ENCODE measurements around the gene LRRTM4.
"Not testable (repeated sequence)": the region's sequence is repeated elsewhere in the genome, so short reads cannot be mapped to it uniquely, and the experiment has no call there.

- not testable (repeated sequence) for TF ChIP-seq CTCF, POLR2A (IDR thresholded peaks at IDR 0.05)
These were observed 492.9 kb downstream of the LRRTM4 start for GRCh38 chr2:77029237-77029636.

Data from uterus (tissue), 2 donors.